OCI-LY7 (cell line): ENCODE data around the gene DCHS1. TPM values are rescaled to one million over a fixed set of nuclear protein-coding genes. Genes with fewer than 3 reads are reported as not detected.

ENCODE experiments used
- BruUV-seq: library from RNA; stranded (reverse); fragments of 400-500 nt; replicated peaks from 2 replicates; lab custom pipeline; 2021; lab: Mats Ljungman, UMichigan
- CTCF ChIA-PET: fragments of 300-600 bp; sonication (Branson Sonifier 250); formaldehyde crosslinking; loops from one replicate; lab custom pipeline; 2022; ENCODE audit warnings: antibody characterized with exemption; ENCODE audit not compliant: unreplicated experiment; lab: Charles Lee
- POLR2A ChIA-PET: fragments of 300-600 bp; sonication (Branson Sonifier 250); formaldehyde crosslinking; loops from one replicate; lab custom pipeline; 2022; ENCODE audit warnings: antibody characterized with exemption; lab: Charles Lee
- DNase-seq: peaks from one replicate; pipeline ENCODE4 v3.0.0-alpha.2; 2015; ENCODE audit warnings: low spot score
- H2AFZ ChIP-seq: fragments of 200-600 bp; sonication (generic), shearing (Covaris generic); 2 replicates; pipeline ENCODE4 v1.6.1; 2014; ENCODE audit warnings: mild to moderate bottlenecking, antibody characterized with exemption, low read length, moderate library complexity
- H3K27ac ChIP-seq: fragments of 200-600 bp; sonication (generic); 2 replicates; pipeline ENCODE4 v1.5.1; 2014; ENCODE audit warnings: mixed run types, low read depth, mild to moderate bottlenecking, moderate library complexity, low read length, inconsistent platforms; ENCODE audit not compliant: poor library complexity, severe bottlenecking
- H3K36me3 ChIP-seq: fragments of 200-600 bp; sonication (generic); 2 replicates; pipeline ENCODE4 v1.6.1; 2014; ENCODE audit warnings: mild to moderate bottlenecking, antibody characterized with exemption, low read length, moderate library complexity, mixed read lengths; ENCODE audit not compliant: insufficient read depth
- H3K4me1 ChIP-seq: fragments of 200-600 bp; sonication (generic); 2 replicates; pipeline ENCODE4 v1.5.1; 2014; ENCODE audit warnings: mild to moderate bottlenecking, low read length; ENCODE audit not compliant: insufficient read depth, poor library complexity, severe bottlenecking
- H3K4me2 ChIP-seq: fragments of 200-600 bp; sonication (generic); 2 replicates; pipeline ENCODE4 v1.6.1; 2014; ENCODE audit warnings: mild to moderate bottlenecking, low read length
- H3K4me3 ChIP-seq: fragments of 200-600 bp; sonication (generic); 2 replicates; pipeline ENCODE4 v1.5.1; 2014; ENCODE audit warnings: mild to moderate bottlenecking, low read depth, low read length; ENCODE audit not compliant: poor library complexity, severe bottlenecking
- H3K79me2 ChIP-seq: fragments of 200-600 bp; sonication (generic); 2 replicates; pipeline ENCODE4 v1.6.1; 2016; ENCODE audit warnings: low read depth, mild to moderate bottlenecking, low read length, moderate library complexity, mixed read lengths; ENCODE audit not compliant: insufficient read depth
- H3K9me2 ChIP-seq: fragments of 200-600 bp; sonication (generic); 2 replicates; pipeline ENCODE4 v1.6.1; 2016; ENCODE audit warnings: mild to moderate bottlenecking, low read length, mixed read lengths; ENCODE audit not compliant: insufficient read depth
- H3K9me3 ChIP-seq: fragments of 200-600 bp; sonication (generic); 2 replicates; pipeline ENCODE4 v1.6.1; 2014; ENCODE audit warnings: mild to moderate bottlenecking, mixed run types, low read length, mixed read lengths
- H4K20me1 ChIP-seq: fragments of 200-600 bp; sonication (generic); 2 replicates; pipeline ENCODE4 v1.6.1; 2014; ENCODE audit warnings: mild to moderate bottlenecking, antibody characterized with exemption, low read length, moderate library complexity, mixed read lengths; ENCODE audit not compliant: insufficient read depth
- EZH2phosphoT487 ChIP-seq: fragments of 200-600 bp; sonication (generic); IDR thresholded peaks from 2 replicates; pipeline ENCODE4 v1.6.1; 2018; ENCODE audit warnings: low read depth, borderline replicate concordance, mild to moderate bottlenecking, mixed run types, antibody characterized with exemption, low read length, moderate library complexity, mixed read lengths
- intact Hi-C: fragments of 100-400 bp; cut with micrococcal nuclease; formaldehyde crosslinking; loops from one replicate; pipeline ENCODE4 v1.10.0; 2022; ENCODE audit not compliant: unreplicated experiment
- total RNA-seq, 2 experiments: library from RNA; depleted of rRNA in 1 of 2; stranded (reverse); fragments of >200 nt in 1 of 2; shearing (Covaris generic) in 1 of 2; gene quantifications; 2 replicates each; pipeline ENCODE4 v1.2.3, GENCODE V29; 2014 to 2022
- TF ChIP-seq, protein P1 (sequence below): fragments of 200-600 bp; sonication (generic); conservative IDR thresholded peaks from 2 replicates; pipeline ENCODE4 v1.5.1; 2014; ENCODE audit warnings: mild to moderate bottlenecking, antibody characterized with exemption, low read length, moderate library complexity, mixed read lengths

DCHS1 gene
- total RNA-seq, 2 experiments from 2014 or later: 0.67 to 1.1 TPM

DNA sequence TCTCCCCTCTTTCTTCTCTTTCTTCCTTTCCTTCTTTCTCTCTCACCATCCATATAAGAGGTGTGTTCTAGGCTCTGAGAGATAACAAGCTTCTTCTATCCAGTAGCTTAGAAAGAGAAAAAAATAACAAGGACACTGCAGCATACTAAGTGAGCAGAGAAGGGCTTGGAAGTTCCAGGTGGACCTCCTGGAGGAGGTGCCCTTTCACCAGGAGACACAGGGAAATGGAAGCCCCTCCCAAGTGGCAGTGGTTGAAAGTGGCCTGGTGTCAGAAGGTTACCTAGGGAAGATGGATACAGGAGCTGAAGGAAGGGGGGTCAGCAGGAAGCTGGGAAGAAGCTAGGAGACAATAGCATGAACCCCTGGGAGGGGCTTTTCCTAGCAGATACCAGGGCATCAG is 5.5 kb downstream of the DCHS1 start:
- no peak overlapping the region for H3K4me3 ChIP-seq
- no peaks in the 10 kb centered on the region for H4K20me1 ChIP-seq
- H3K79me2 ChIP-seq: no peaks in the 10 kb centered on the region
- H3K4me1 ChIP-seq: peaks cover 25% of the 10 kb centered on the region
- no peak overlapping the region for H2AFZ ChIP-seq
- intact Hi-C loops: no loop called here
- no peak overlapping the region for H3K27ac ChIP-seq
- H3K9me3 ChIP-seq: no peaks in the 10 kb centered on the region
- no peaks in the 10 kb centered on the region for H3K9me2 ChIP-seq
- no peak overlapping the region for H3K4me2 ChIP-seq
- TF ChIP-seq EZH2phosphoT487: no peak
- TF ChIP-seq, protein P1, sequence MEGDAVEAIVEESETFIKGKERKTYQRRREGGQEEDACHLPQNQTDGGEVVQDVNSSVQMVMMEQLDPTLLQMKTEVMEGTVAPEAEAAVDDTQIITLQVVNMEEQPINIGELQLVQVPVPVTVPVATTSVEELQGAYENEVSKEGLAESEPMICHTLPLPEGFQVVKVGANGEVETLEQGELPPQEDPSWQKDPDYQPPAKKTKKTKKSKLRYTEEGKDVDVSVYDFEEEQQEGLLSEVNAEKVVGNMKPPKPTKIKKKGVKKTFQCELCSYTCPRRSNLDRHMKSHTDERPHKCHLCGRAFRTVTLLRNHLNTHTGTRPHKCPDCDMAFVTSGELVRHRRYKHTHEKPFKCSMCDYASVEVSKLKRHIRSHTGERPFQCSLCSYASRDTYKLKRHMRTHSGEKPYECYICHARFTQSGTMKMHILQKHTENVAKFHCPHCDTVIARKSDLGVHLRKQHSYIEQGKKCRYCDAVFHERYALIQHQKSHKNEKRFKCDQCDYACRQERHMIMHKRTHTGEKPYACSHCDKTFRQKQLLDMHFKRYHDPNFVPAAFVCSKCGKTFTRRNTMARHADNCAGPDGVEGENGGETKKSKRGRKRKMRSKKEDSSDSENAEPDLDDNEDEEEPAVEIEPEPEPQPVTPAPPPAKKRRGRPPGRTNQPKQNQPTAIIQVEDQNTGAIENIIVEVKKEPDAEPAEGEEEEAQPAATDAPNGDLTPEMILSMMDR: no peak
- CTCF ChIA-PET: interaction anchor here (0.8 kb wide), 1 partner anchor 26 kb away, joined by 3 read pairs; no protein-coding TSS in a partner anchor
- POLR2A ChIA-PET: interaction anchor here (0.6 to 1.8 kb wide), 7 partner anchors 10 to 168 kb away, joined by 3 to 4 read pairs (median 3); partner anchors contain the start of gene TIMM10B
- DNase-seq: no peak
- H3K36me3 ChIP-seq: no peaks in the 10 kb centered on the region
- BruUV-seq: no TSS peak

DNA sequence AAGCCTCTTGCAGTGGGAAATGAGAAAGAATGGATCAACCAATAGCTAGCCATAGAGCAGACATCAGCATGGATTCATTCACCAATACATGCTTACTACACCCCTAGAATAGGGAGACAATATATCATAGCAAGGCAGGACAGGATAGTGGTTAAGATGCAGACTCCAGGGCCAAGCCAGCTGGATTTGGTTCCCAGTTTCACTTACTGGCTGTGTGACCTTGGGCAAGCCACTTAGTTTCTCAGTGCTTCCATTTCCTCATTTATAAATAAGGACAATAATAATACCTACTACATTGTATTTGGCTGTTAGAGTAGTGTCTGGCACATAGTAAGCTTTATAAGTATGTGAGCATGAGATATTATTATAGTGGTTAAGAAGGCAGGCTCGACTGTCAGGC is 7.1 kb downstream of the DCHS1 start:
- H2AFZ ChIP-seq: no peak overlapping the region
- H3K4me2 ChIP-seq: no peak overlapping the region
- no peak overlapping the region for H3K27ac ChIP-seq
- ChIA-PET CTCF (no interaction called here), POLR2A (interaction anchor here (1.1 to 3.3 kb wide), 7 partner anchors 9 to 37 kb away, joined by 3 to 13 read pairs (median 4); partner anchors contain the start of genes MRPL17, TAF10 and TPP1)
- H3K9me2 ChIP-seq: no peaks in the 10 kb centered on the region
- intact Hi-C loops: no loop called here
- no peaks in the 10 kb centered on the region for H3K36me3 ChIP-seq
- no peak for TF ChIP-seq EZH2phosphoT487
- TF ChIP-seq, protein P1: no peak
- no peaks in the 10 kb centered on the region for H3K9me3 ChIP-seq
- H3K79me2 ChIP-seq: no peaks in the 10 kb centered on the region
- BruUV-seq: no TSS peak
- no peak for DNase-seq
- H3K4me1 ChIP-seq: peaks cover 25% of the 10 kb centered on the region
- H3K4me3 ChIP-seq: no peak overlapping the region
- H4K20me1 ChIP-seq: no peaks in the 10 kb centered on the region

DNA sequence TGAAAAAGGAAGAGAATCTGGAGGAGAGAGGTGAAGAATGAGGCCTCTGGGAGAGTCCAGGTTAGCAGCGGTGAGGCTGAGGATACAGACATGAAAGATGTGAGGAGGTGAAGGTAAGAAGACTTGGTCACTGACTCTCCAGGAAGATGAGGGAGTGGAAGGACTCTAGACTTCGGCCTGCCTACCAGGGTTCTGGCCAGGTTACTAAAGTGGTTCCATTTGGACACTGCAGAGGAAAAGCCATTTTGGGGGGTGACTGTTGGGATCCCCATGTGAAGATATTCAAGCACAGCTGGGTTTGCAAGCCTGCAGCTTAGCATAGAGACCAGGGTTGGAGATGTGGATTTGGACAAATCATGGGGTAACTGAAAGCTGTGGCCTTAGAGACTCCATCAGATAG is 7.8 kb downstream of the DCHS1 start:
- intact Hi-C loops: loop anchor here (2.0 kb wide), 1 partner anchor 35 kb away; the partner anchor contains the start of gene TAF10
- Histone ChIP-seq H3K9me2 (no peaks in the 10 kb centered on the region), H3K4me3 (no peak overlapping the region), H4K20me1 (no peaks in the 10 kb centered on the region), H3K36me3 (no peaks in the 10 kb centered on the region), H3K27ac (no peak overlapping the region), H3K4me2 (no peak overlapping the region), H3K79me2 (no peaks in the 10 kb centered on the region), H3K4me1 (peaks cover 25% of the 10 kb centered on the region), H2AFZ (no peak overlapping the region; the same call in 1 of the 2 replicates), H3K9me3 (no peaks in the 10 kb centered on the region)
- no TSS peak for BruUV-seq
- CTCF ChIA-PET: interaction anchor here (1.2 kb wide), 1 partner anchor 36 kb away, joined by 3 read pairs; no protein-coding TSS in a partner anchor
- no peak for DNase-seq
- TF ChIP-seq, protein P1: no peak
- TF ChIP-seq EZH2phosphoT487: no peak
- POLR2A ChIA-PET: interaction anchor here (0.8 to 3.3 kb wide), 8 partner anchors 9 to 36 kb away, joined by 3 to 13 read pairs (median 3); partner anchors contain the start of genes MRPL17 and TPP1
